ENCODE measurements around the gene NDUFS7. TPM values are rescaled to one million over a fixed set of nuclear protein-coding genes. Genes with fewer than 3 reads are reported as not detected.

The NDUFS7 gene
- total RNA-seq, 6 donors from 2014 or later: 38.8 to 121 (median 100) TPM

- peak; percentile 5 to 40 for ATAC-seq (ENCODE audit: low FRiP score in 2 of 2)
- Histone ChIP-seq H3K27me3 (peaks cover 0 to 16% (median 6%) of the 10 kb centered on the region in 4 donors), H3K4me1 (peaks cover 15 to 43% (median 26%) of the 10 kb centered on the region in 4 donors), H3K27ac (peak overlapping the region in 1 of 4 donors; percentile 43), H3K36me3 (peaks cover 0 to under 1% (median 0%) of the 10 kb centered on the region in 4 donors), H3K4me3 (peak overlapping the region; percentile 54 to 66 (median 61)), H3K9me3 (no peaks in the 10 kb centered on the region)
- TF ChIP-seq POLR2AphosphoS5 (IDR thresholded peaks at IDR 0.05): no peak
- TF ChIP-seq EP300 (IDR thresholded peaks at IDR 0.05): no peak
- TF ChIP-seq POLR2A (IDR thresholded peaks at IDR 0.05): no peak
- no peak for TF ChIP-seq CTCF (IDR thresholded peaks at IDR 0.05)
- peak in 1 of 2 donors; percentile 84 for DNase-seq
- WGBS, 2 donors: 51 to 67% methylated on average over 15 to 28 of the region's 36 CpGs
These were observed 16.8 kb downstream of the NDUFS7 start for GRCh38 chr19:1400281-1401137.

- H3K4me3 ChIP-seq: peak within 1 kb of the TSS; percentile 54 to 66 (median 61)
- H3K27ac ChIP-seq: peak within 1 kb of the TSS in 2 of 4 donors; percentile 9 to 43
- peak in 1 of 2 donors; percentile 92 for DNase-seq
- peak in 1 of 2 donors; percentile 84 for ATAC-seq (ENCODE audit: low FRiP score in 2 of 2)
- no peaks in the 10 kb centered on the region for H3K36me3 ChIP-seq
- peaks cover 17 to 41% (median 26%) of the 10 kb centered on the region in 4 donors for H3K4me1 ChIP-seq
- H3K27me3 ChIP-seq: peaks cover 0 to 16% (median 6%) of the 10 kb centered on the region in 4 donors
- TF ChIP-seq POLR2AphosphoS5 (IDR thresholded peaks at IDR 0.05): no peak
- no peak for TF ChIP-seq EP300 (IDR thresholded peaks at IDR 0.05)
- TF ChIP-seq POLR2A (IDR thresholded peaks at IDR 0.05): peak in 1 of 4 donors; percentile 28
- peak; percentile 43 to 60 (median 45) for TF ChIP-seq CTCF (IDR thresholded peaks at IDR 0.05)
- WGBS, 2 donors: 0 to 2% methylated on average over 8 to 16 of the region's 87 CpGs
- no peaks in the 10 kb centered on the region for H3K9me3 ChIP-seq
These were observed 17.6 kb downstream of the NDUFS7 start, which contains the start of gene GAMT for GRCh38 chr19:1401138-1401888. Gene GAMT, minus strand, starts transcription at chr19:1401542. Its CDS starts 66 bp downstream, at chr19:1401476.

- H3K27ac ChIP-seq: no peak overlapping the region
- no peak for TF ChIP-seq EP300 (IDR thresholded peaks at IDR 0.05)
- no peak for TF ChIP-seq POLR2A (IDR thresholded peaks at IDR 0.05)
- TF ChIP-seq CTCF (IDR thresholded peaks at IDR 0.05): no peak
- TF ChIP-seq POLR2AphosphoS5 (IDR thresholded peaks at IDR 0.05): no peak
- peaks cover 0 to 16% (median 6%) of the 10 kb centered on the region in 4 donors for H3K27me3 ChIP-seq
- ATAC-seq (ENCODE audit: low FRiP score in 2 of 2) (no peak), DNase-seq (no peak)
- H3K4me3 ChIP-seq: peak overlapping the region in 3 of 4 donors; percentile 54 to 66 (median 59)
- no peaks in the 10 kb centered on the region for H3K36me3 ChIP-seq
- 44 to 53% methylated on average over 11 of the region's 11 CpGs for WGBS, 2 donors
- H3K9me3 ChIP-seq: no peaks in the 10 kb centered on the region
- peaks cover 22 to 42% (median 26%) of the 10 kb centered on the region in 4 donors for H3K4me1 ChIP-seq
These were observed 18.1 kb downstream of the NDUFS7 start for GRCh38 chr19:1401889-1402217.

GRCh38 chr19:1402411-1403070 lies 18.8 kb downstream of the NDUFS7 start:
- Histone ChIP-seq H3K9me3 (no peaks in the 10 kb centered on the region), H3K27ac (no peak overlapping the region), H3K4me3 (no peak overlapping the region), H3K4me1 (peaks cover 23 to 44% (median 26%) of the 10 kb centered on the region in 4 donors), H3K27me3 (peaks cover 0 to 16% (median 6%) of the 10 kb centered on the region in 4 donors), H3K36me3 (no peaks in the 10 kb centered on the region)
- WGBS, 2 donors: 45 to 51% methylated on average over 17 of the region's 25 CpGs
- no peak for ATAC-seq (ENCODE audit: low FRiP score in 2 of 2)
- no peak for TF ChIP-seq POLR2AphosphoS5 (IDR thresholded peaks at IDR 0.05)
- TF ChIP-seq POLR2A (IDR thresholded peaks at IDR 0.05): no peak
- TF ChIP-seq CTCF (IDR thresholded peaks at IDR 0.05): no peak
- no peak for TF ChIP-seq EP300 (IDR thresholded peaks at IDR 0.05)
- peak in 1 of 2 donors; percentile 79 for DNase-seq
